Lower lobe of right lung (tissue), 2 donors: ENCODE data around the gene MGST1. TPM values are rescaled to one million over a fixed set of nuclear protein-coding genes. Genes with fewer than 3 reads are reported as not detected.
A peak's percentile ranks its signal among the peaks of the same experiment; 100 is the strongest.

Experiments
- ATAC-seq, 2 donors: fragments of 200-7000 bp; cut with Tn5 transposase; one replicate each; pipeline ENCODE4 v1.9.1; 2020 to 2022; ENCODE audit warnings: mild to moderate bottlenecking in 2 of 2, moderate library complexity in 2 of 2
- DNase-seq: peaks from one replicate; pipeline ENCODE4 v3.0.0-alpha.2; 2020
- H3K27ac ChIP-seq: fragments of 200-600 bp; one replicate; pipeline ENCODE4 v1.8.0; 2022
- H3K27me3 ChIP-seq: fragments of 200-600 bp; one replicate; pipeline ENCODE4 v1.8.0; 2022; ENCODE audit warnings: low read depth
- H3K36me3 ChIP-seq: fragments of 200-600 bp; one replicate; pipeline ENCODE4 v1.8.0; 2022; ENCODE audit warnings: mild to moderate bottlenecking
- H3K4me1 ChIP-seq: fragments of 200-600 bp; one replicate; pipeline ENCODE4 v1.8.0; 2022
- H3K4me3 ChIP-seq: fragments of 200-600 bp; one replicate; pipeline ENCODE4 v1.8.0; 2022; ENCODE audit warnings: mild to moderate bottlenecking
- H3K9me3 ChIP-seq: fragments of 200-600 bp; one replicate; pipeline ENCODE4 v1.8.0; 2022
- CTCF ChIP-seq: fragments of 200-600 bp; IDR thresholded peaks from one replicate; pipeline ENCODE4 v1.8.0; 2022; ENCODE audit warnings: antibody characterized with exemption, mild to moderate bottlenecking
- intact Hi-C: fragments of 100-400 bp; cut with DNase I; formaldehyde crosslinking; loops from one replicate; pipeline ENCODE4 v1.11.0; 2022
- total RNA-seq: library from RNA; stranded (reverse); fragmentation: NEBNext Ultra II Directional; extraction: Animal tissue kit (Norgen Biotek cat#: 25700); gene quantifications from one replicate; pipeline ENCODE4 v1.2.1, GENCODE V29; 2021
- donor health status: DM: no; HTN: yes; CAD: no; lungs with severe emphysema.

The MGST1 gene
- total RNA-seq, 1 donor from 2014 or later = 341 TPM

- Histone ChIP-seq H3K9me3 (peaks cover 4% of the 10 kb centered on the region), H3K27me3 (no peaks in the 10 kb centered on the region), H3K4me1 (no peaks in the 10 kb centered on the region), H3K4me3 (no peak overlapping the region), H3K36me3 (no peaks in the 10 kb centered on the region), H3K27ac (no peak overlapping the region)
- DNase-seq (no peak), ATAC-seq (no peak)
- TF ChIP-seq CTCF = no peak
- intact Hi-C loops = no loop called here
These were observed 22.0 kb upstream of the MGST1 start for GRCh38 chr12:16325426-16325825.

GRCh38 chr12:16327963-16328362, 19.5 kb upstream of the MGST1 start:
- DNase-seq = no peak
- Histone ChIP-seq H3K4me3 (no peak overlapping the region), H3K36me3 (no peaks in the 10 kb centered on the region), H3K27me3 (no peaks in the 10 kb centered on the region), H3K27ac (no peak overlapping the region), H3K9me3 (peaks cover 4% of the 10 kb centered on the region), H3K4me1 (no peaks in the 10 kb centered on the region)
- no peak for TF ChIP-seq CTCF
- ATAC-seq = no peak
- intact Hi-C loops = no loop called here

- no peak for TF ChIP-seq CTCF
- intact Hi-C loops = no loop called here
- no peak overlapping the region for H3K4me3 ChIP-seq
- no peak overlapping the region for H3K27ac ChIP-seq
- no peaks in the 10 kb centered on the region for H3K27me3 ChIP-seq
- DNase-seq (no peak), ATAC-seq (peak; percentile 71 to 93)
- H3K36me3 ChIP-seq = no peaks in the 10 kb centered on the region
- no peaks in the 10 kb centered on the region for H3K4me1 ChIP-seq
- peaks cover 4% of the 10 kb centered on the region for H3K9me3 ChIP-seq
These were observed 17.9 kb upstream of the MGST1 start for GRCh38 chr12:16329594-16329993.

GRCh38 chr12:16330560-16330959, 16.9 kb upstream of the MGST1 start:
- intact Hi-C loops = no loop called here
- TF ChIP-seq CTCF = no peak
- peaks cover 4% of the 10 kb centered on the region for H3K9me3 ChIP-seq

GRCh38 chr12:16331998-16332397, 15.4 kb upstream of the MGST1 start:
- no peak for ATAC-seq
- H3K4me1 ChIP-seq = no peaks in the 10 kb centered on the region
- H3K4me3 ChIP-seq = no peak overlapping the region
- no peaks in the 10 kb centered on the region for H3K27me3 ChIP-seq
- peaks cover 4% of the 10 kb centered on the region for H3K9me3 ChIP-seq
- no peak for TF ChIP-seq CTCF
- DNase-seq = no peak
- H3K27ac ChIP-seq = no peak overlapping the region
- no peaks in the 10 kb centered on the region for H3K36me3 ChIP-seq
- intact Hi-C loops = no loop called here

More at GRCh38 chr12:16330560-16330959, 16.9 kb upstream of the MGST1 start:
- DNase-seq (no peak), ATAC-seq (no peak)
- Histone ChIP-seq H3K27me3 (no peaks in the 10 kb centered on the region), H3K27ac (no peak overlapping the region), H3K4me3 (no peak overlapping the region), H3K4me1 (no peaks in the 10 kb centered on the region), H3K36me3 (no peaks in the 10 kb centered on the region)

- Histone ChIP-seq H3K9me3 (no peaks in the 10 kb centered on the region), H3K36me3 (no peaks in the 10 kb centered on the region), H3K27ac (no peak overlapping the region), H3K27me3 (no peaks in the 10 kb centered on the region), H3K4me1 (no peaks in the 10 kb centered on the region), H3K4me3 (no peak overlapping the region)
- DNase-seq (no peak), ATAC-seq (no peak)
- intact Hi-C loops = no loop called here
- TF ChIP-seq CTCF = no peak
These were observed 11.6 kb upstream of the MGST1 start for GRCh38 chr12:16335838-16336237.
